ENCODE data around the gene SLC11A2. TPM values are rescaled to one million over a fixed set of nuclear protein-coding genes. Genes with fewer than 3 reads are reported as not detected.
"Not testable (repeated sequence)": the region's sequence is repeated elsewhere in the genome, so short reads cannot be mapped to it uniquely, and the experiment has no call there.

Gene SLC11A2
- total RNA-seq, 1 experiment from 2014 or later = 33.9 TPM

DNA sequence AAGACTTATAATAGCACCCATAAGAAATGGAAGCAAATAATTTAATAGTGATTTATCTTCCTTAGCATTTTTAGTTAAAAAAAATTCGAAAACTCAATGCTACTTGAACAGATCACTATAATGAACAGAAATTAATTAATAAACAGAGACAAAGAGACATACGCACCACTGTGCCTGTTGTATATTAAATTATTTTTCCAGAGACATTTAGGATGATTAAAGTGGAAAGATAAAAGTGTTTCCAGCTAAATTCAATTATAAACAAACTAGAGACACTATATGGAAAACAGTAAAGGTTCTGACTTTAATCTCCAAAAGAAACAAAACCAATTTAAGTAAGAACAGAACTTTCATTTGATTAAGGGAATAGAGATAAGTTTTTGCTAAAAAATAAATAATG is 70.5 kb downstream of the SLC11A2 start:
- intact Hi-C loops (cut with micrococcal nuclease; ENCODE audit: unreplicated experiment) = no loop called here
- Histone ChIP-seq H3K36me3 (ENCODE audit: insufficient read depth, low read length, poor library complexity, severe bottlenecking) (no peaks in the 10 kb centered on the region), H3K4me1 (ENCODE audit: insufficient read depth, low read length, poor library complexity, severe bottlenecking) (peaks cover 5% of the 10 kb centered on the region), H3K27me3 (replicated peaks; ENCODE audit: insufficient read depth, low read depth, low read length, poor library complexity) (no peaks in the 10 kb centered on the region), H3K27ac (ENCODE audit: low read depth, low read length, poor library complexity, severe bottlenecking) (no peak overlapping the region), H3K9me3 (ENCODE audit: low read depth, low read length, poor library complexity, severe bottlenecking) (no peaks in the 10 kb centered on the region), H3K4me3 (ENCODE audit: low read depth, low read length, poor library complexity, severe bottlenecking) (no peak overlapping the region)
- DNase-seq (ENCODE audit: low spot score) = no peak
- POLR2A ChIA-PET (ENCODE audit: low non-redundant PET) = no interaction called here
- TF ChIP-seq EZH2 (IDR thresholded peaks at IDR 0.05; ENCODE audit: borderline replicate concordance, low read depth, low read length, poor library complexity, severe bottlenecking) (no peak), CTCF (conservative IDR thresholded peaks at IDR 0.05; ENCODE audit: low read depth, low read length) (no peak)
- CTCF ChIA-PET = no interaction called here
- no TSS peak for BruUV-seq (replicated peaks)

- H3K36me3 ChIP-seq (ENCODE audit: insufficient read depth, low read length, poor library complexity, severe bottlenecking) = no peaks in the 10 kb centered on the region
- intact Hi-C loops (cut with micrococcal nuclease; ENCODE audit: unreplicated experiment) = no loop called here
- no peaks in the 10 kb centered on the region for H3K9me3 ChIP-seq (ENCODE audit: low read depth, low read length, poor library complexity, severe bottlenecking)
- ChIA-PET CTCF (no interaction called here), POLR2A (ENCODE audit: low non-redundant PET) (no interaction called here)
- no peak for DNase-seq (ENCODE audit: low spot score)
- BruUV-seq (replicated peaks) = no TSS peak
- H3K4me3 ChIP-seq (ENCODE audit: low read depth, low read length, poor library complexity, severe bottlenecking) = no peak overlapping the region
- no peaks in the 10 kb centered on the region for H3K27me3 ChIP-seq (replicated peaks; ENCODE audit: insufficient read depth, low read depth, low read length, poor library complexity)
- H3K4me1 ChIP-seq (ENCODE audit: insufficient read depth, low read length, poor library complexity, severe bottlenecking) = peaks cover 4% of the 10 kb centered on the region
- no peak for TF ChIP-seq CTCF (conservative IDR thresholded peaks at IDR 0.05; ENCODE audit: low read depth, low read length)
- TF ChIP-seq EZH2 (IDR thresholded peaks at IDR 0.05; ENCODE audit: borderline replicate concordance, low read depth, low read length, poor library complexity, severe bottlenecking) = no peak
- H3K27ac ChIP-seq (ENCODE audit: low read depth, low read length, poor library complexity, severe bottlenecking) = no peak overlapping the region
Observed at GRCh38 chr12:50955288-50955687, 70.9 kb downstream of the SLC11A2 start.

DNA sequence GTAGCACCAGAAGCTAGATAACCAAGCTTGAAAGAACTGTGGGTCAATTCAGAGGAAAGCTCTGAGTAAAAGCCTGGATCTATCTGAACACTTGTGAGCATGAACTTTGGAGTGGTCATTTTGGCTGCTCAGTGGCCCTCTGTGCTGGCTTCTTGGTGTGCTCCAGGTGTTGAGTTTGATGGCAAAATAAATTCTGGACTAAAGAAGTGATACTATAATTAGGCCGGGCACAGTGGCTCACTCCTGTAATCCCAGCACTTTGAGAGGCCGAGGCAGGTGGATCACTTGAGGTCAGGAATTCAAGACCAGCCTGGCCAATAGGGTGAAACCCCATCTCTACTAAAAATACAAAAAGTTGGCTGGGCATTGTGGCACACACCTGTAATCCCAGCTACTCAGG is 71.4 kb downstream of the SLC11A2 start:
- POLR2A ChIA-PET (ENCODE audit: low non-redundant PET); H3K36me3 ChIP-seq (ENCODE audit: insufficient read depth, low read length, poor library complexity, severe bottlenecking); H3K27me3 ChIP-seq (replicated peaks; ENCODE audit: insufficient read depth, low read depth, low read length, poor library complexity); intact Hi-C loops (cut with micrococcal nuclease; ENCODE audit: unreplicated experiment); DNase-seq (ENCODE audit: low spot score); H3K9me3 ChIP-seq (ENCODE audit: low read depth, low read length, poor library complexity, severe bottlenecking); H3K4me1 ChIP-seq (ENCODE audit: insufficient read depth, low read length, poor library complexity, severe bottlenecking); H3K27ac ChIP-seq (ENCODE audit: low read depth, low read length, poor library complexity, severe bottlenecking); H3K4me3 ChIP-seq (ENCODE audit: low read depth, low read length, poor library complexity, severe bottlenecking); BruUV-seq (replicated peaks); CTCF ChIA-PET: not testable (repeated sequence)

DNA sequence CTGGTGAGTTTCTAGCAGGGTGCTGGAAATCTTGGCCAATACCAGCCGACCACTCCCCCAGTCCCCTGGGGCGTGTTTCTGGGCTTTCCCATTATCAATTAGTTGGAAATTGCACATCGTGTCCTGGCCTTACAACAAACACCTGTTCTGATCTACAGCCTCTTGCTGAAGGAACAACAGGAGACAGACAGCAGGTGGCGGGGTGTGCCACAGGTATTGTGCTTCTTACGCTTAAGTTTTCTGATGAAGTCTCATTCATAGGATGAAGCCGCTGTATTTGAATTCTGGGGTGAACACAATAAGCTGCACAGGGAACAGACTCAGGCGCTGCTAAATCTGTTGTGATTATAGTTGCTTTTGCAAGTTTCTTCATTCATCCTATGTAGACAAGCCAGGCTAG is 73.1 kb downstream of the SLC11A2 start:
- POLR2A ChIA-PET (ENCODE audit: low non-redundant PET) = no interaction called here
- Histone ChIP-seq H3K36me3 (ENCODE audit: insufficient read depth, low read length, poor library complexity, severe bottlenecking) (no peaks in the 10 kb centered on the region), H3K27me3 (replicated peaks; ENCODE audit: insufficient read depth, low read depth, low read length, poor library complexity) (no peaks in the 10 kb centered on the region), H3K27ac (ENCODE audit: low read depth, low read length, poor library complexity, severe bottlenecking) (no peak overlapping the region), H3K9me3 (ENCODE audit: low read depth, low read length, poor library complexity, severe bottlenecking) (no peaks in the 10 kb centered on the region), H3K4me1 (ENCODE audit: insufficient read depth, low read length, poor library complexity, severe bottlenecking) (no peaks in the 10 kb centered on the region), H3K4me3 (ENCODE audit: low read depth, low read length, poor library complexity, severe bottlenecking) (no peak overlapping the region)
- no peak for DNase-seq (ENCODE audit: low spot score)
- BruUV-seq (replicated peaks) = no TSS peak
- CTCF ChIA-PET = no interaction called here
- TF ChIP-seq CTCF (conservative IDR thresholded peaks at IDR 0.05; ENCODE audit: low read depth, low read length) (no peak), EZH2 (IDR thresholded peaks at IDR 0.05; ENCODE audit: borderline replicate concordance, low read depth, low read length, poor library complexity, severe bottlenecking) (no peak)
- intact Hi-C loops (cut with micrococcal nuclease; ENCODE audit: unreplicated experiment) = no loop called here
